ENCODE data around the gene NME4. TPM values are rescaled to one million over a fixed set of nuclear protein-coding genes. Genes with fewer than 3 reads are reported as not detected.

The NME4 gene
- total and polyA plus RNA-seq, 10 of the 15 experiments (the other 5 are each of a cell fraction or from before 2014, with no cell fraction given): 11.0 to 235 (median 97.7) TPM

DNA sequence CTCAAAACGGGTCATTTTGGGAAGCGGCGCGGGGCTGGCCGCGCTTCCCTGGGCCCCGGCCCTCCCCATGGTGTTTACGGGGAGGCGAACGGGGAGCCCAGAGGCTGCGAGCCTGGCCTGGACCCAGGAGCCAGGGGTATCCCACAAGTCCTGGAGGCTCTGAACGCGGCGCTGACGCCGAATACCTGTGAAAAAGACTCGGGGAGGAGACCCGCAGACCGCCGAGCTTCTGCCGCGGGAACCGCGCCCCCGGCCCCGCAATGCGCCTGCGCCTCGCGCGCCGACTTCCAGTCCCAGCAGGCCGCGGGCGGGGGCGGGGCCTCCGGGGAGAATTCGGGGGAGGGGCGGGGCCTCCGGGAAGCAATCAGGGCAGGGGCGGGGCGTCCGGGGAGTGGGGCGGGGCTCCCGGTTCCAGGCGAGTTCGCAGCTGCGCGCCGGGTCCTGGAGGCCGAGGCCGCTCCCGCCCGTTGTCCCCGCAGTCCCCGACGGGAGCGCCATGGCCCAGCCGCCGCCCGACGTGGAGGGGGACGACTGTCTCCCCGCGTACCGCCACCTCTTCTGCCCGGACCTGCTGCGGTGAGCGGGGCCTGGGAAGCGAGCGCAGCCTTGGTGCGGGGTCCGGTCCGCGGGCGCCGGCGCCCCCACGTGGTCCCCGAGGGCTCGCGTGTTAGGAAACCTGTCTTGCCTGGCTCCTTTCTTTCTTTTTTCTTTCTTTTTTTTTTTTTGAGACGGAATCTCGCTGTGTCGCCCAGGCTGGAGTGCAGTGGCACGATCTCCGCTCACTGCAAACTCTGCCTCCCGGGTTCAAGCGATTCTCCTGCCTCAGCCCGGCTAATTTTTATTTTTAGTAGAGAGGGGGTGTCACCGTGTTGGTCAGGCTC, 4.7 kb downstream of the NME4 start, which contains the start of gene DECR2:
TSS of gene DECR2 (plus strand) at position 418 of the 881 bp plus-strand sequence. CDS start at position 497, 79 bp downstream.
- peak within 1 kb of the TSS; percentile 75 for H3K4me2 ChIP-seq (ENCODE audit: control insufficient read depth, insufficient read depth)
- no peaks in the 10 kb centered on the region for H3K36me3 ChIP-seq (ENCODE audit: control insufficient read depth in 2 of 2, insufficient read depth in 2 of 2, low read length in 1 of 2)
- no peaks in the 10 kb centered on the region for H3K27me3 ChIP-seq (replicated peaks in 1 of 2; ENCODE audit: control insufficient read depth in 2 of 2, insufficient read depth in 2 of 2, low read length in 1 of 2)
- intact Hi-C loops (cut with micrococcal nuclease; ENCODE audit: unreplicated experiment) (no loop called here), in situ Hi-C loops (cut with MboI) (no loop called here)
- peak within 1 kb of the TSS; percentile 88 for H3K9ac ChIP-seq (ENCODE audit: control insufficient read depth, insufficient read depth, low read length)
- SMC1A ChIA-PET (ENCODE audit: uncharacterized antibody, unreplicated experiment): interaction anchor here (0.8 to 1.7 kb wide), 2 partner anchors 19 to 25 kb away, joined by 3 to 5 read pairs; no protein-coding TSS in a partner anchor
- ATAC-seq: peak; percentile 90
- RAD21 ChIA-PET (ENCODE audit: unreplicated experiment): interaction anchor here (0.8 to 1.4 kb wide), 4 partner anchors 19 to 168 kb away, joined by 3 to 7 read pairs (median 4); partner anchors contain the start of gene MRPL28
- FAIRE-seq: peak; percentile 76
- peak within 1 kb of the TSS; percentile 94 for H2AFZ ChIP-seq (ENCODE audit: control insufficient read depth, low read depth, low read length)
- POLR2A ChIA-PET: interaction anchor here (0.5 to 2.5 kb wide), 2 partner anchors 19 to 910 kb away, joined by 3 to 9 read pairs; no protein-coding TSS in a partner anchor
- under 1% methylated on average over 69 of the region's 91 CpGs for WGBS (ENCODE audit: insufficient coverage, insufficient replicate concordance, low lambda C conversion rate, missing lambda C conversion rate)
- H3K4me3 ChIP-seq: peak within 1 kb of the TSS; percentile 97
- H3K9me3 ChIP-seq (replicated peaks; ENCODE audit: control insufficient read depth, insufficient read depth, low read length): no peaks in the 10 kb centered on the region
- peaks cover 7% of the 10 kb centered on the region; the same call in 1 of the 2 replicates for H3K4me1 ChIP-seq (ENCODE audit: control insufficient read depth, insufficient read depth, low read length)
- no TSS peak for BruUV-seq (replicated peaks)
- H3K79me2 ChIP-seq (ENCODE audit: control insufficient read depth, insufficient read depth, low read length): peaks cover 2% of the 10 kb centered on the region; the same call in 1 of the 2 replicates
- CTCF ChIA-PET: interaction anchor here (0.8 to 1.4 kb wide), 4 partner anchors 10 to 295 kb away, joined by 3 to 7 read pairs (median 4); no protein-coding TSS in a partner anchor
- peak; percentile 40 for DNase-seq (ENCODE audit: low read depth, low spot score)
- H4K20me1 ChIP-seq (ENCODE audit: control insufficient read depth, insufficient read depth): no peaks in the 10 kb centered on the region
- peak within 1 kb of the TSS; percentile 73 for H3K27ac ChIP-seq (ENCODE audit: control insufficient read depth, insufficient read depth)
- TF ChIP-seq USF1 (IDR thresholded peaks at IDR 0.05; ENCODE audit: borderline replicate concordance, extremely low read length, insufficient read depth, low read depth, low read length) (peak; percentile 65), SMC3 (IDR thresholded peaks at IDR 0.05; ENCODE audit: borderline replicate concordance, low read length) (peak; percentile 23; the same call in 1 of the 2 replicates), GATAD2B (conservative IDR thresholded peaks at IDR 0.05; ENCODE audit: low read depth) (peak; percentile 66), MEF2A (IDR thresholded peaks at IDR 0.05; ENCODE audit: insufficient read depth, low read depth, low read length) (no peak), RBBP5 (conservative IDR thresholded peaks at IDR 0.05) (no peak), ZNF384 (IDR thresholded peaks at IDR 0.05; ENCODE audit: borderline replicate concordance, low read depth, low read length) (peak; percentile 35; the same call in 1 of the 2 replicates), CREB1 (IDR thresholded peaks at IDR 0.05; ENCODE audit: low read depth) (peak; percentile 41), RELB (IDR thresholded peaks at IDR 0.05; ENCODE audit: low read depth) (0 out of 2 replicates have a peak, but pooled peaks have one; percentile 8), IKZF2 (IDR thresholded peaks at IDR 0.05) (0 out of 4 replicates have a peak, but pooled peaks of 1 of the 2 experiments have one; percentile 19), DPF2 (IDR thresholded peaks at IDR 0.05) (0 out of 2 replicates have a peak, but pooled peaks have one; percentile 55), POLR2A (IDR thresholded peaks at IDR 0.05; ENCODE audit: low read depth, low read length) (peak; percentile 94), BHLHE40 (IDR thresholded peaks at IDR 0.05; ENCODE audit: borderline replicate concordance in 1 of 2, low read depth in 2 of 2, low read length in 1 of 2) (peak; percentile 19 to 60; a peak in 2 of 4 replicates), POU2F2 (IDR thresholded peaks at IDR 0.05; ENCODE audit: borderline replicate concordance, low read depth, low read length) (peak; percentile 53; the same call in 1 of the 3 replicates), ZNF207 (IDR thresholded peaks at IDR 0.05; ENCODE audit: borderline replicate concordance) (no peak), NRF1 (conservative IDR thresholded peaks at IDR 0.05; ENCODE audit: low read depth, low read length) (peak; percentile 55), MYC (IDR thresholded peaks at IDR 0.05; ENCODE audit: insufficient read depth, insufficient read length, insufficient replicate concordance, low read length, severe bottlenecking) (peak; percentile 45), MEF2B (IDR thresholded peaks at IDR 0.05; ENCODE audit: partially characterized antibody, poor library complexity, severe bottlenecking) (peak; percentile 15)
- TF ChIP-seq, protein P1, sequence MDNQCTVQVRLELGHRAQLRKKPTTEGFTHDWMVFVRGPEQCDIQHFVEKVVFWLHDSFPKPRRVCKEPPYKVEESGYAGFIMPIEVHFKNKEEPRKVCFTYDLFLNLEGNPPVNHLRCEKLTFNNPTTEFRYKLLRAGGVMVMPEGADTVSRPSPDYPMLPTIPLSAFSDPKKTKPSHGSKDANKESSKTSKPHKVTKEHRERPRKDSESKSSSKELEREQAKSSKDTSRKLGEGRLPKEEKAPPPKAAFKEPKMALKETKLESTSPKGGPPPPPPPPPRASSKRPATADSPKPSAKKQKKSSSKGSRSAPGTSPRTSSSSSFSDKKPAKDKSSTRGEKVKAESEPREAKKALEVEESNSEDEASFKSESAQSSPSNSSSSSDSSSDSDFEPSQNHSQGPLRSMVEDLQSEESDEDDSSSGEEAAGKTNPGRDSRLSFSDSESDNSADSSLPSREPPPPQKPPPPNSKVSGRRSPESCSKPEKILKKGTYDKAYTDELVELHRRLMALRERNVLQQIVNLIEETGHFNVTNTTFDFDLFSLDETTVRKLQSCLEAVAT (IDR thresholded peaks at IDR 0.05): 0 out of 2 replicates have a peak, but pooled peaks have one; percentile 39
